ENCODE results near the gene WDFY2. TPM values are rescaled to one million over a fixed set of nuclear protein-coding genes. Genes with fewer than 3 reads are reported as not detected.

Gene WDFY2
- total and polyA plus RNA-seq, 4 donors, result 2.5 to 24.4 (median 11.2) TPM

- WGBS, 2 donors, result 93% methylated on average over 1 of the region's 1 CpG
- no peaks in the 10 kb centered on the region for H3K36me3 ChIP-seq (ENCODE audit: control insufficient read depth in 1 of 2, insufficient read depth in 2 of 2, low read length in 1 of 2)
- DNase-seq (no peak), ATAC-seq (ENCODE audit: low FRiP score) (no peak)
- no peaks in the 10 kb centered on the region for H3K27me3 ChIP-seq (ENCODE audit: control insufficient read depth in 1 of 2, insufficient read depth in 2 of 2, low read length in 1 of 2)
- peak overlapping the region in 1 of 2 donors; percentile 1 for H3K27ac ChIP-seq (ENCODE audit: low read depth in 1 of 2, low read length in 2 of 2)
- peaks cover 5 to 7% of the 10 kb centered on the region in 2 donors for H3K4me1 ChIP-seq (ENCODE audit: control insufficient read depth in 1 of 2, insufficient read depth in 2 of 2, low read length in 2 of 2)
- no peak overlapping the region for H3K4me3 ChIP-seq (ENCODE audit: low read length in 2 of 2)
- intact Hi-C loops (cut with DNase I), result no loop called here
- no peaks in the 10 kb centered on the region for H3K9me3 ChIP-seq (ENCODE audit: control insufficient read depth, low read length)
Measured at GRCh38 chr13:51618626-51619025, 34.4 kb downstream of the WDFY2 start.

- intact Hi-C loops (cut with DNase I), result no loop called here
- ATAC-seq (ENCODE audit: low FRiP score) (peak; percentile 56), DNase-seq (no peak)
- Histone ChIP-seq H3K36me3 (ENCODE audit: control insufficient read depth in 1 of 2, insufficient read depth in 2 of 2, low read length in 1 of 2) (no peaks in the 10 kb centered on the region), H3K27me3 (ENCODE audit: control insufficient read depth in 1 of 2, insufficient read depth in 2 of 2, low read length in 1 of 2) (no peaks in the 10 kb centered on the region), H3K4me1 (ENCODE audit: control insufficient read depth in 1 of 2, insufficient read depth in 2 of 2, low read length in 2 of 2) (peaks cover 5 to 7% of the 10 kb centered on the region in 2 donors), H3K27ac (ENCODE audit: low read depth in 1 of 2, low read length in 2 of 2) (peak overlapping the region in 1 of 2 donors; percentile 86), H3K9me3 (ENCODE audit: control insufficient read depth, low read length) (no peaks in the 10 kb centered on the region), H3K4me3 (ENCODE audit: low read length in 2 of 2) (no peak overlapping the region)
- WGBS, 2 donors, result 2 to 5% methylated on average over 2 of the region's 2 CpGs
Measured at GRCh38 chr13:51619614-51620013, 35.4 kb downstream of the WDFY2 start.

- Histone ChIP-seq H3K36me3 (ENCODE audit: control insufficient read depth in 1 of 2, insufficient read depth in 2 of 2, low read length in 1 of 2) (no peaks in the 10 kb centered on the region), H3K4me1 (ENCODE audit: control insufficient read depth in 1 of 2, insufficient read depth in 2 of 2, low read length in 2 of 2) (peaks cover 5 to 7% of the 10 kb centered on the region in 2 donors), H3K27ac (ENCODE audit: low read depth in 1 of 2, low read length in 2 of 2) (peak overlapping the region in 1 of 2 donors; percentile 64), H3K27me3 (ENCODE audit: control insufficient read depth in 1 of 2, insufficient read depth in 2 of 2, low read length in 1 of 2) (no peaks in the 10 kb centered on the region), H3K9me3 (ENCODE audit: control insufficient read depth, low read length) (no peaks in the 10 kb centered on the region), H3K4me3 (ENCODE audit: low read length in 2 of 2) (no peak overlapping the region)
- intact Hi-C loops (cut with DNase I), result no loop called here
- 47 to 54% methylated on average over 11 of the region's 11 CpGs for WGBS, 2 donors
- DNase-seq, result no peak
- peak; percentile 54 for ATAC-seq (ENCODE audit: low FRiP score)
Measured at GRCh38 chr13:51620165-51620983, 36.1 kb downstream of the WDFY2 start.

- DNase-seq (no peak), ATAC-seq (ENCODE audit: low FRiP score) (no peak)
- Histone ChIP-seq H3K27ac (ENCODE audit: low read depth in 1 of 2, low read length in 2 of 2) (no peak overlapping the region), H3K4me1 (ENCODE audit: control insufficient read depth in 1 of 2, insufficient read depth in 2 of 2, low read length in 2 of 2) (peaks cover 5 to 7% of the 10 kb centered on the region in 2 donors), H3K9me3 (ENCODE audit: control insufficient read depth, low read length) (no peaks in the 10 kb centered on the region), H3K36me3 (ENCODE audit: control insufficient read depth in 1 of 2, insufficient read depth in 2 of 2, low read length in 1 of 2) (no peaks in the 10 kb centered on the region), H3K27me3 (ENCODE audit: control insufficient read depth in 1 of 2, insufficient read depth in 2 of 2, low read length in 1 of 2) (no peaks in the 10 kb centered on the region), H3K4me3 (ENCODE audit: low read length in 2 of 2) (no peak overlapping the region)
- WGBS, 2 donors, result 44 to 47% methylated on average over 2 of the region's 2 CpGs
- intact Hi-C loops (cut with DNase I), result no loop called here
Measured at GRCh38 chr13:51621602-51622001, 37.3 kb downstream of the WDFY2 start.

- intact Hi-C loops (cut with DNase I), result no loop called here
- no peaks in the 10 kb centered on the region for H3K9me3 ChIP-seq (ENCODE audit: control insufficient read depth, low read length)
- no peak for ATAC-seq (ENCODE audit: low FRiP score)
- peaks cover 5 to 7% of the 10 kb centered on the region in 2 donors for H3K4me1 ChIP-seq (ENCODE audit: control insufficient read depth in 1 of 2, insufficient read depth in 2 of 2, low read length in 2 of 2)
- no peak for DNase-seq
- 47 to 49% methylated on average over 2 of the region's 2 CpGs for WGBS, 2 donors
- H3K27ac ChIP-seq (ENCODE audit: low read depth in 1 of 2, low read length in 2 of 2), result no peak overlapping the region
- no peak overlapping the region for H3K4me3 ChIP-seq (ENCODE audit: low read length in 2 of 2)
- no peaks in the 10 kb centered on the region for H3K36me3 ChIP-seq (ENCODE audit: control insufficient read depth in 1 of 2, insufficient read depth in 2 of 2, low read length in 1 of 2)
- H3K27me3 ChIP-seq (ENCODE audit: control insufficient read depth in 1 of 2, insufficient read depth in 2 of 2, low read length in 1 of 2), result no peaks in the 10 kb centered on the region
Measured at GRCh38 chr13:51623473-51623872, 39.2 kb downstream of the WDFY2 start.

- ATAC-seq (ENCODE audit: low FRiP score) (no peak), DNase-seq (no peak)
- no peaks in the 10 kb centered on the region for H3K9me3 ChIP-seq (ENCODE audit: control insufficient read depth, low read length)
- intact Hi-C loops (cut with DNase I), result no loop called here
- WGBS, 2 donors, result 81 to 84% methylated on average over 1 of the region's 1 CpG
- H3K36me3 ChIP-seq (ENCODE audit: control insufficient read depth in 1 of 2, insufficient read depth in 2 of 2, low read length in 1 of 2), result no peaks in the 10 kb centered on the region
- H3K4me3 ChIP-seq (ENCODE audit: low read length in 2 of 2), result no peak overlapping the region
- no peak overlapping the region for H3K27ac ChIP-seq (ENCODE audit: low read depth in 1 of 2, low read length in 2 of 2)
- H3K4me1 ChIP-seq (ENCODE audit: control insufficient read depth in 1 of 2, insufficient read depth in 2 of 2, low read length in 2 of 2), result peaks cover 3 to 7% of the 10 kb centered on the region in 2 donors
- no peaks in the 10 kb centered on the region for H3K27me3 ChIP-seq (ENCODE audit: control insufficient read depth in 1 of 2, insufficient read depth in 2 of 2, low read length in 1 of 2)
Measured at GRCh38 chr13:51624207-51624606, 39.9 kb downstream of the WDFY2 start.

GRCh38 chr13:51624695-51625345 lies 40.6 kb downstream of the WDFY2 start:
- DNase-seq (no peak), ATAC-seq (ENCODE audit: low FRiP score) (no peak)
- Histone ChIP-seq H3K27me3 (ENCODE audit: control insufficient read depth in 1 of 2, insufficient read depth in 2 of 2, low read length in 1 of 2) (no peaks in the 10 kb centered on the region), H3K36me3 (ENCODE audit: control insufficient read depth in 1 of 2, insufficient read depth in 2 of 2, low read length in 1 of 2) (no peaks in the 10 kb centered on the region), H3K4me3 (ENCODE audit: low read length in 2 of 2) (no peak overlapping the region), H3K27ac (ENCODE audit: low read depth in 1 of 2, low read length in 2 of 2) (no peak overlapping the region), H3K4me1 (ENCODE audit: control insufficient read depth in 1 of 2, insufficient read depth in 2 of 2, low read length in 2 of 2) (peaks cover 3 to 7% of the 10 kb centered on the region in 2 donors), H3K9me3 (ENCODE audit: control insufficient read depth, low read length) (no peaks in the 10 kb centered on the region)
- 70 to 71% methylated on average over 3 of the region's 3 CpGs for WGBS, 2 donors
- intact Hi-C loops (cut with DNase I), result no loop called here

GRCh38 chr13:51625555-51626345 lies 41.5 kb downstream of the WDFY2 start:
- DNase-seq, result peak in 1 of 2 donors; percentile 71
- Histone ChIP-seq H3K27me3 (ENCODE audit: control insufficient read depth in 1 of 2, insufficient read depth in 2 of 2, low read length in 1 of 2) (no peaks in the 10 kb centered on the region), H3K27ac (ENCODE audit: low read depth in 1 of 2, low read length in 2 of 2) (no peak overlapping the region), H3K9me3 (ENCODE audit: control insufficient read depth, low read length) (no peaks in the 10 kb centered on the region), H3K36me3 (ENCODE audit: control insufficient read depth in 1 of 2, insufficient read depth in 2 of 2, low read length in 1 of 2) (no peaks in the 10 kb centered on the region), H3K4me3 (ENCODE audit: low read length in 2 of 2) (no peak overlapping the region), H3K4me1 (ENCODE audit: control insufficient read depth in 1 of 2, insufficient read depth in 2 of 2, low read length in 2 of 2) (peaks cover 0 to 2% of the 10 kb centered on the region in 2 donors)
- no peak for ATAC-seq (ENCODE audit: low FRiP score)
- intact Hi-C loops (cut with DNase I), result no loop called here
- WGBS, 2 donors, result 21 to 22% methylated on average over 7 of the region's 7 CpGs
